Neural progenitor cell (in vitro differentiated cells): Measurements from ENCODE around the gene WDR37.

ENCODE experiments used
- CTCF ChIP-seq: fragments of 200-600 bp; sonication (generic); IDR thresholded peaks from 2 replicates; pipeline ENCODE4 v1.5.1; 2017; ENCODE audit warnings: antibody characterized with exemption, mild to moderate bottlenecking
- EZH2 ChIP-seq: fragments of 200-600 bp; sonication (generic); IDR thresholded peaks from 2 replicates; pipeline ENCODE4 v1.6.1; 2017; ENCODE audit warnings: antibody characterized with exemption, mild to moderate bottlenecking, moderate library complexity

DNA sequence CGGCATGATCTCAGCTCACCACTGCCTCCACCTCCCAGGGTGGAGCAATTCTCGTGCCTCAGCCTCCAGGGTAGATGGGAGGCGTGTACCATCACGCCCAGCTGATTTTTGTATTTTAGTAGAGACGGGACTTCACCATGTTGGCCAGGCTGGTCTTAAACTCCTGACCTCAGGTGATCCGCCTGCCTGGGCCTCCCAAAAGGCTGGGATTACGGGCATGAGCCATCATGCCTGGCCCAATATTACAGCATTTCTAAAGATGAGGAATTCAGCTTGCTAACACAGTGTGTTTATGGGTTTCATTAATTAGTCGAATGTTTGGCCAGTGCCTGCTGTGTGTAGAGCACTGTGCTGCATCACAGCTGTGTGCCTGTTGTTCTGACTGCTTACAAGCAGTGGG, 3.7 kb downstream of the WDR37 start:
- no peak for TF ChIP-seq EZH2
- TF ChIP-seq CTCF, result no peak
